K562 (cell line): ENCODE data around the gene VRK1. TPM values are rescaled to one million over a fixed set of nuclear protein-coding genes. Genes with fewer than 3 reads are reported as not detected.

Source experiments
- CBFB ChIP-seq: sonication (generic); formaldehyde crosslinking; IDR thresholded peaks from 2 replicates; pipeline ENCODE4 v1.4.0; 2020; ENCODE audit warnings: mild to moderate bottlenecking, missing genetic modification reagents
- CBX3 ChIP-seq, 2 experiments: IDR thresholded peaks; 1 replicate in 1 of 2; 2 replicates in 1 of 2; pipeline ENCODE4 v1.6.1; 2012; ENCODE audit warnings: inconsistent platforms in 2 of 2, low read length in 2 of 2, borderline replicate concordance in 1 of 2, control low read depth in 1 of 2
- CHD2 ChIP-seq: IDR thresholded peaks from 2 replicates; pipeline ENCODE4 v1.6.1; 2011; ENCODE audit warnings: low read depth, low read length
- CREBBP ChIP-seq: IDR thresholded peaks from one replicate; pipeline ENCODE4 v1.6.1; 2012; ENCODE audit warnings: low read depth, mild to moderate bottlenecking, control low read depth, inconsistent platforms, low read length
- CREM ChIP-seq: IDR thresholded peaks from 2 replicates; pipeline ENCODE4 v1.6.1; 2014; ENCODE audit warnings: antibody characterized with exemption, low read depth
- HMGN3 ChIP-seq: IDR thresholded peaks from 2 replicates; pipeline ENCODE4 v1.6.1; 2011; ENCODE audit warnings: borderline replicate concordance, low read depth, mild to moderate bottlenecking, mixed read lengths, low read length; ENCODE audit not compliant: insufficient read length; ENCODE audit errors: extremely low read depth
- NRF1 ChIP-seq, 2 experiments: fragments of 450-650 bp; IDR thresholded peaks in 1 of 2; conservative IDR thresholded peaks in 1 of 2; 2 replicates each; pipeline ENCODE4 v1.6.1; 2014; ENCODE audit warnings: mild to moderate bottlenecking in 2 of 2
- PHF21A ChIP-seq: fragments of 450-650 bp; IDR thresholded peaks from 2 replicates; pipeline ENCODE4 v1.6.1; 2017; ENCODE audit warnings: low read depth, borderline replicate concordance
- RBM17 ChIP-seq: fragments of 200-400 bp; formaldehyde crosslinking; IDR thresholded peaks from 2 replicates; pipeline ENCODE4 v1.6.1; 2017; ENCODE audit warnings: low read depth, mild to moderate bottlenecking, low read length, borderline replicate concordance
- SOX6 ChIP-seq: fragments of 450-650 bp; IDR thresholded peaks from 2 replicates; pipeline ENCODE4 v1.6.1; 2014; ENCODE audit warnings: mild to moderate bottlenecking
- TAF7 ChIP-seq: fragments of 450-650 bp; IDR thresholded peaks from 2 replicates; pipeline ENCODE4 v1.6.1; 2016; ENCODE audit warnings: missing genetic modification characterization, missing compliant biosample characterization
- polyA plus RNA-seq, 8 experiments: library from polyadenylated mRNA; depleted of rRNA in 4 of 8; stranded (reverse) in 5 of 8; unstranded in 3 of 8; fragments of >200 nt; fragmentation: Nextera tagmentation in 2 of 8; fragmentation: Illumina TruSeq in 1 of 8; extraction: Ambion mirVana in 2 of 8; extraction: Trizol in 1 of 8; gene quantifications; 2 replicates each; pipeline versions ENCODE4 v1.2.1 to v1.2.3, GENCODE V29; 2011 to 2014; ENCODE audit warnings: inconsistent platforms in 1 of 8, missing spikeins in 1 of 8
- total RNA-seq, 7 experiments: library from RNA; depleted of rRNA in 6 of 7; stranded (reverse); fragments of >200 nt in 6 of 7; fragmentation: Illumina TruSeq in 2 of 7; extraction: Trizol in 2 of 7; gene quantifications; 2 replicates each; pipeline versions ENCODE4 v1.2.1 to v1.2.3, GENCODE V29; 2011 to 2021; ENCODE audit warnings: low replicate concordance in 1 of 7
- TF ChIP-seq, protein P1 (sequence below): sonication (generic); formaldehyde crosslinking; IDR thresholded peaks from 2 replicates; pipeline ENCODE4 v1.9.0; 2022; ENCODE audit warnings: mild to moderate bottlenecking, missing genetic modification reagents
- TF ChIP-seq, protein P2 (sequence below), 2 experiments: fragments of 250-450 bp in 1 of 2; fragments of 450-650 bp in 1 of 2; sonication (Bioruptor Pico) in 1 of 2; IDR thresholded peaks; 2 replicates each; pipeline versions ENCODE4 v1.6.1 to v1.8.0; 2016 to 2021; ENCODE audit warnings: mild to moderate bottlenecking in 2 of 2, moderate library complexity in 2 of 2, missing compliant biosample characterization in 1 of 2, missing genetic modification characterization in 1 of 2
- TF ChIP-seq, protein P3 (sequence below): sonication (generic); formaldehyde crosslinking; IDR thresholded peaks from 2 replicates; pipeline ENCODE4 v1.8.1; 2023; ENCODE audit warnings: missing genetic modification reagents, mild to moderate bottlenecking, borderline replicate concordance
- TF ChIP-seq, protein P4 (sequence below): sonication (generic); formaldehyde crosslinking; IDR thresholded peaks from 2 replicates; pipeline ENCODE4 v1.8.0; 2023; ENCODE audit warnings: missing genetic modification reagents, mild to moderate bottlenecking, borderline replicate concordance

The VRK1 gene
- total and polyA plus RNA-seq, 9 of the 15 experiments (the other 6 are each of a cell fraction or from before 2014, with no cell fraction given), result 83.6 to 177 (median 116) TPM

DNA sequence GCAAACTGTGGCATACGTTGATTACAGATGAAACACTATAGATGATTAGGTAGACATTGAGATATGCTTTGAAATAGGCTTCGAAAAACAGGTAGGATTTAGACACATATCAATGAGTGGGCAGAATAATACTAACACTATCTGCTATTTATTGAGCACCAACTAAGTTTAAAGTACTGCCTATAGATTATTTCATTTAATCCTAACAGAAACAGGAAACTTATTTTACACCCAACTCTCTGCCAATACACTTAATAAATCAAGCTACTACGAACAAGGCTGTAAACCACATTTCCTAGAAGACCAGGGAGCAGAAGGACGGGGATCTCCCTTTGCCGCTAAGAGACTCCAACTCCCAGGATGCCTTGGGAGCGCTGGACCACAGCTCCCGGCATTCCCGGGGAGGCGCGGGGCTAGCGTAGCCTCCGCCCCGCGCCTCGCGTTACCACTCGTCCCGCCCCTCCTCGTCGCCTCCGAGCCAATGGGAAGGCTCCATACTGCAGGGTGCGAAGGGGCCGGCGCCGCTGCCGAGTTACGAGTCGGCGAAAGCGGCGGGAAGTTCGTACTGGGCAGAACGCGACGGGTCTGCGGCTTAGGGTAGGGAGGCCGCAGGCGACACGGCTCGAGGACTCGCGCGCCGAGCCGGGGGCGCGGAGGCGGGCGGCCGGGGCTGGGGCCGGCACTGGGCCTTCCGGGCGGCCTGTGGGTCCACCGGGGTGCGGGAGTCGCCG is at the start of gene VRK1 (continued):
- TF ChIP-seq, protein P1, sequence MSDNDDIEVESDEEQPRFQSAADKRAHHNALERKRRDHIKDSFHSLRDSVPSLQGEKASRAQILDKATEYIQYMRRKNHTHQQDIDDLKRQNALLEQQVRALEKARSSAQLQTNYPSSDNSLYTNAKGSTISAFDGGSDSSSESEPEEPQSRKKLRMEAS (CRISPR knock-in tag), result 0 out of 2 replicates have a peak, but pooled peaks have one; percentile 0
- TF ChIP-seq CHD2 (peak; percentile 90), RBM17 (no peak), CREM (peak; percentile 87), CBFB (CRISPR knock-in tag) (no peak), HMGN3 (peak; percentile 84), PHF21A (no peak), SOX6 (0 out of 2 replicates have a peak, but pooled peaks have one; percentile 22), NRF1 (conservative IDR thresholded peaks at IDR 0.05 in 1 of 2, IDR thresholded peaks at IDR 0.05 in 1 of 2) (peak; percentile 71 to 73), CBX3 (IDR thresholded peaks at IDR 0.05; ENCODE audit: borderline replicate concordance in 1 of 2, low read length in 2 of 2) (no peak), TAF7 (tag) (no peak), CREBBP (no peak)
- TF ChIP-seq, protein P2, sequence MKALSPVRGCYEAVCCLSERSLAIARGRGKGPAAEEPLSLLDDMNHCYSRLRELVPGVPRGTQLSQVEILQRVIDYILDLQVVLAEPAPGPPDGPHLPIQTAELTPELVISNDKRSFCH (CRISPR knock-in tag; IDR thresholded peaks at IDR 0.05), result no peak
- TF ChIP-seq, protein P2 (tag; IDR thresholded peaks at IDR 0.05), result peak; percentile 67
- TF ChIP-seq, protein P3, sequence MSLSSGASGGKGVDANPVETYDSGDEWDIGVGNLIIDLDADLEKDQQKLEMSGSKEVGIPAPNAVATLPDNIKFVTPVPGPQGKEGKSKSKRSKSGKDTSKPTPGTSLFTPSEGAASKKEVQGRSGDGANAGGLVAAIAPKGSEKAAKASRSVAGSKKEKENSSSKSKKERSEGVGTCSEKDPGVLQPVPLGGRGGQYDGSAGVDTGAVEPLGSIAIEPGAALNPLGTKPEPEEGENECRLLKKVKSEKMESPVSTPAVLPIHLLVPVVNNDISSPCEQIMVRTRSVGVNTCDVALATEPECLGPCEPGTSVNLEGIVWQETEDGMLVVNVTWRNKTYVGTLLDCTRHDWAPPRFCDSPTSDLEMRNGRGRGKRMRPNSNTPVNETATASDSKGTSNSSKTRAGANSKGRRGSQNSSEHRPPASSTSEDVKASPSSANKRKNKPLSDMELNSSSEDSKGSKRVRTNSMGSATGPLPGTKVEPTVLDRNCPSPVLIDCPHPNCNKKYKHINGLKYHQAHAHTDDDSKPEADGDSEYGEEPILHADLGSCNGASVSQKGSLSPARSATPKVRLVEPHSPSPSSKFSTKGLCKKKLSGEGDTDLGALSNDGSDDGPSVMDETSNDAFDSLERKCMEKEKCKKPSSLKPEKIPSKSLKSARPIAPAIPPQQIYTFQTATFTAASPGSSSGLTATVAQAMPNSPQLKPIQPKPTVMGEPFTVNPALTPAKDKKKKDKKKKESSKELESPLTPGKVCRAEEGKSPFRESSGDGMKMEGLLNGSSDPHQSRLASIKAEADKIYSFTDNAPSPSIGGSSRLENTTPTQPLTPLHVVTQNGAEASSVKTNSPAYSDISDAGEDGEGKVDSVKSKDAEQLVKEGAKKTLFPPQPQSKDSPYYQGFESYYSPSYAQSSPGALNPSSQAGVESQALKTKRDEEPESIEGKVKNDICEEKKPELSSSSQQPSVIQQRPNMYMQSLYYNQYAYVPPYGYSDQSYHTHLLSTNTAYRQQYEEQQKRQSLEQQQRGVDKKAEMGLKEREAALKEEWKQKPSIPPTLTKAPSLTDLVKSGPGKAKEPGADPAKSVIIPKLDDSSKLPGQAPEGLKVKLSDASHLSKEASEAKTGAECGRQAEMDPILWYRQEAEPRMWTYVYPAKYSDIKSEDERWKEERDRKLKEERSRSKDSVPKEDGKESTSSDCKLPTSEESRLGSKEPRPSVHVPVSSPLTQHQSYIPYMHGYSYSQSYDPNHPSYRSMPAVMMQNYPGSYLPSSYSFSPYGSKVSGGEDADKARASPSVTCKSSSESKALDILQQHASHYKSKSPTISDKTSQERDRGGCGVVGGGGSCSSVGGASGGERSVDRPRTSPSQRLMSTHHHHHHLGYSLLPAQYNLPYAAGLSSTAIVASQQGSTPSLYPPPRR (CRISPR knock-in tag), result no peak
- TF ChIP-seq, protein P4, sequence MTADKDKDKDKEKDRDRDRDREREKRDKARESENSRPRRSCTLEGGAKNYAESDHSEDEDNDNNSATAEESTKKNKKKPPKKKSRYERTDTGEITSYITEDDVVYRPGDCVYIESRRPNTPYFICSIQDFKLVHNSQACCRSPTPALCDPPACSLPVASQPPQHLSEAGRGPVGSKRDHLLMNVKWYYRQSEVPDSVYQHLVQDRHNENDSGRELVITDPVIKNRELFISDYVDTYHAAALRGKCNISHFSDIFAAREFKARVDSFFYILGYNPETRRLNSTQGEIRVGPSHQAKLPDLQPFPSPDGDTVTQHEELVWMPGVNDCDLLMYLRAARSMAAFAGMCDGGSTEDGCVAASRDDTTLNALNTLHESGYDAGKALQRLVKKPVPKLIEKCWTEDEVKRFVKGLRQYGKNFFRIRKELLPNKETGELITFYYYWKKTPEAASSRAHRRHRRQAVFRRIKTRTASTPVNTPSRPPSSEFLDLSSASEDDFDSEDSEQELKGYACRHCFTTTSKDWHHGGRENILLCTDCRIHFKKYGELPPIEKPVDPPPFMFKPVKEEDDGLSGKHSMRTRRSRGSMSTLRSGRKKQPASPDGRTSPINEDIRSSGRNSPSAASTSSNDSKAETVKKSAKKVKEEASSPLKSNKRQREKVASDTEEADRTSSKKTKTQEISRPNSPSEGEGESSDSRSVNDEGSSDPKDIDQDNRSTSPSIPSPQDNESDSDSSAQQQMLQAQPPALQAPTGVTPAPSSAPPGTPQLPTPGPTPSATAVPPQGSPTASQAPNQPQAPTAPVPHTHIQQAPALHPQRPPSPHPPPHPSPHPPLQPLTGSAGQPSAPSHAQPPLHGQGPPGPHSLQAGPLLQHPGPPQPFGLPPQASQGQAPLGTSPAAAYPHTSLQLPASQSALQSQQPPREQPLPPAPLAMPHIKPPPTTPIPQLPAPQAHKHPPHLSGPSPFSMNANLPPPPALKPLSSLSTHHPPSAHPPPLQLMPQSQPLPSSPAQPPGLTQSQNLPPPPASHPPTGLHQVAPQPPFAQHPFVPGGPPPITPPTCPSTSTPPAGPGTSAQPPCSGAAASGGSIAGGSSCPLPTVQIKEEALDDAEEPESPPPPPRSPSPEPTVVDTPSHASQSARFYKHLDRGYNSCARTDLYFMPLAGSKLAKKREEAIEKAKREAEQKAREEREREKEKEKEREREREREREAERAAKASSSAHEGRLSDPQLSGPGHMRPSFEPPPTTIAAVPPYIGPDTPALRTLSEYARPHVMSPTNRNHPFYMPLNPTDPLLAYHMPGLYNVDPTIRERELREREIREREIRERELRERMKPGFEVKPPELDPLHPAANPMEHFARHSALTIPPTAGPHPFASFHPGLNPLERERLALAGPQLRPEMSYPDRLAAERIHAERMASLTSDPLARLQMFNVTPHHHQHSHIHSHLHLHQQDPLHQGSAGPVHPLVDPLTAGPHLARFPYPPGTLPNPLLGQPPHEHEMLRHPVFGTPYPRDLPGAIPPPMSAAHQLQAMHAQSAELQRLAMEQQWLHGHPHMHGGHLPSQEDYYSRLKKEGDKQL, result no peak
